NB4 (cell line): ENCODE data around the gene CASP9.

Source experiments
- MAX ChIP-seq: IDR thresholded peaks from 2 replicates; pipeline ENCODE4 v1.6.1; 2011; ENCODE audit warnings: low read depth, low read length
- MYC ChIP-seq: IDR thresholded peaks from 2 replicates; pipeline ENCODE4 v1.6.1; 2011; ENCODE audit warnings: low read depth, low read length
- POLR2A ChIP-seq: IDR thresholded peaks from 2 replicates; pipeline ENCODE4 v1.6.1; 2011; ENCODE audit warnings: mild to moderate bottlenecking; ENCODE audit not compliant: insufficient read length; ENCODE audit errors: extremely low read depth
- TF ChIP-seq, protein P1 (sequence below): IDR thresholded peaks from one replicate; pipeline ENCODE4 v1.5.1; 2012; ENCODE audit warnings: low read depth, low read length

DNA sequence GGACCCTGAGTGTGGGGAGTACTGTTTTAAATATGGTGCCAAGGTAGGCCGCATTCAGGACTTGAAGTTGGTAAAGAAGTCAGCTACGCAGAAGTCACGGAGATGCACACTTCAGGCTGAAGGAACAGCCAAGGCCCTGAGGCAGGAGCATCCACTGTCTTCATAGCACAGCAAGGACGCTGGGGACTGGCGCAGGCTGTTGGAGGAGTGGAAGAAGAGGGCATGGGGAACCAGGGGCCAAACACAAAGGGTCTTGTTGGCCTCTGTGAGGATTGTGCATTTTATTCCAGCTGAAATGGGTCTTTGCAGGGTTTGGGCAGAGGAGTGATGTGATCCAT, 19.2 kb upstream of the CASP9 start:
- TF ChIP-seq, protein P1, sequence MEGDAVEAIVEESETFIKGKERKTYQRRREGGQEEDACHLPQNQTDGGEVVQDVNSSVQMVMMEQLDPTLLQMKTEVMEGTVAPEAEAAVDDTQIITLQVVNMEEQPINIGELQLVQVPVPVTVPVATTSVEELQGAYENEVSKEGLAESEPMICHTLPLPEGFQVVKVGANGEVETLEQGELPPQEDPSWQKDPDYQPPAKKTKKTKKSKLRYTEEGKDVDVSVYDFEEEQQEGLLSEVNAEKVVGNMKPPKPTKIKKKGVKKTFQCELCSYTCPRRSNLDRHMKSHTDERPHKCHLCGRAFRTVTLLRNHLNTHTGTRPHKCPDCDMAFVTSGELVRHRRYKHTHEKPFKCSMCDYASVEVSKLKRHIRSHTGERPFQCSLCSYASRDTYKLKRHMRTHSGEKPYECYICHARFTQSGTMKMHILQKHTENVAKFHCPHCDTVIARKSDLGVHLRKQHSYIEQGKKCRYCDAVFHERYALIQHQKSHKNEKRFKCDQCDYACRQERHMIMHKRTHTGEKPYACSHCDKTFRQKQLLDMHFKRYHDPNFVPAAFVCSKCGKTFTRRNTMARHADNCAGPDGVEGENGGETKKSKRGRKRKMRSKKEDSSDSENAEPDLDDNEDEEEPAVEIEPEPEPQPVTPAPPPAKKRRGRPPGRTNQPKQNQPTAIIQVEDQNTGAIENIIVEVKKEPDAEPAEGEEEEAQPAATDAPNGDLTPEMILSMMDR: no peak
- no peak for TF ChIP-seq MAX
- TF ChIP-seq POLR2A: no peak
- TF ChIP-seq MYC: no peak
